ENCODE results near the gene CXXC1. TPM values are rescaled to one million over a fixed set of nuclear protein-coding genes. Genes with fewer than 3 reads are reported as not detected.

CXXC1 gene
- total RNA-seq, 1 donor from 2014 or later: 60.2 TPM

- ATAC-seq: no peak
- H3K27ac ChIP-seq: no peak overlapping the region
- TF ChIP-seq, protein P1, sequence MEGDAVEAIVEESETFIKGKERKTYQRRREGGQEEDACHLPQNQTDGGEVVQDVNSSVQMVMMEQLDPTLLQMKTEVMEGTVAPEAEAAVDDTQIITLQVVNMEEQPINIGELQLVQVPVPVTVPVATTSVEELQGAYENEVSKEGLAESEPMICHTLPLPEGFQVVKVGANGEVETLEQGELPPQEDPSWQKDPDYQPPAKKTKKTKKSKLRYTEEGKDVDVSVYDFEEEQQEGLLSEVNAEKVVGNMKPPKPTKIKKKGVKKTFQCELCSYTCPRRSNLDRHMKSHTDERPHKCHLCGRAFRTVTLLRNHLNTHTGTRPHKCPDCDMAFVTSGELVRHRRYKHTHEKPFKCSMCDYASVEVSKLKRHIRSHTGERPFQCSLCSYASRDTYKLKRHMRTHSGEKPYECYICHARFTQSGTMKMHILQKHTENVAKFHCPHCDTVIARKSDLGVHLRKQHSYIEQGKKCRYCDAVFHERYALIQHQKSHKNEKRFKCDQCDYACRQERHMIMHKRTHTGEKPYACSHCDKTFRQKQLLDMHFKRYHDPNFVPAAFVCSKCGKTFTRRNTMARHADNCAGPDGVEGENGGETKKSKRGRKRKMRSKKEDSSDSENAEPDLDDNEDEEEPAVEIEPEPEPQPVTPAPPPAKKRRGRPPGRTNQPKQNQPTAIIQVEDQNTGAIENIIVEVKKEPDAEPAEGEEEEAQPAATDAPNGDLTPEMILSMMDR (IDR thresholded peaks at IDR 0.05): no peak
- no peaks in the 10 kb centered on the region for H3K9me3 ChIP-seq
- intact Hi-C loops (cut with DNase I): no loop called here
- DNase-seq: no peak
- H3K27me3 ChIP-seq (ENCODE audit: low read depth): no peaks in the 10 kb centered on the region
- H3K4me3 ChIP-seq: no peak overlapping the region
- peaks cover 21% of the 10 kb centered on the region for H3K4me1 ChIP-seq
- H3K36me3 ChIP-seq: peaks cover 90% of the 10 kb centered on the region
Measured at GRCh38 chr18:50275503-50276036, 11.9 kb downstream of the CXXC1 start.

DNA sequence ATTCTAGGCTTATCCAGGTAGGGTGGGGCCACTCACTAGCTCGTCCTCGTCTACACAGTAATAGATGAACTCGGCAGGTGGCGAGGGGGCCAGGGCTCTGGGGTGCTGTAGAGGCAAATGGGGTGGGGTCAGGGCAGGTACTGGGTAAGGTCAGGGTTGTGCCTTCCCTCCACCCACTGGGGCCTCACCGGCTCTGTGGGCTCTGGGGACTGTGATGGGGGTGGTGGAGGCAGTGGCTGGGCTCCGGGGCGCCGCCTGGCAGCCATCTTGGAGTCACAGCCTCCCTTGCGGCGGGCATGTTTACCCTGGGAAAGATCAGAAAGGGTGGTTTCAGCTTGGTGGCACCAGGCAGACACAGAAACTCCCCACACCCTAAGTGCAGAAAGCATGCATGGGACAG, 12.6 kb downstream of the CXXC1 start:
- intact Hi-C loops (cut with DNase I): no loop called here
- TF ChIP-seq, protein P1 (IDR thresholded peaks at IDR 0.05): no peak
- no peaks in the 10 kb centered on the region for H3K9me3 ChIP-seq
- H3K27ac ChIP-seq: no peak overlapping the region
- no peak overlapping the region for H3K4me3 ChIP-seq
- H3K36me3 ChIP-seq: peaks cover 96% of the 10 kb centered on the region
- peaks cover 15% of the 10 kb centered on the region for H3K4me1 ChIP-seq
- H3K27me3 ChIP-seq (ENCODE audit: low read depth): no peaks in the 10 kb centered on the region
- DNase-seq: no peak
- no peak for ATAC-seq

GRCh38 chr18:50274044-50274442, 13.4 kb downstream of the CXXC1 start:
- TF ChIP-seq, protein P1 (IDR thresholded peaks at IDR 0.05): no peak
- ATAC-seq (no peak), DNase-seq (no peak)
- Histone ChIP-seq H3K4me3 (no peak overlapping the region), H3K27me3 (ENCODE audit: low read depth) (no peaks in the 10 kb centered on the region), H3K4me1 (peaks cover 6% of the 10 kb centered on the region), H3K9me3 (no peaks in the 10 kb centered on the region), H3K36me3 (peaks cover 97% of the 10 kb centered on the region), H3K27ac (no peak overlapping the region)
- intact Hi-C loops (cut with DNase I): no loop called here

- TF ChIP-seq, protein P1 (IDR thresholded peaks at IDR 0.05): no peak
- Histone ChIP-seq H3K27ac (no peak overlapping the region), H3K4me1 (no peaks in the 10 kb centered on the region), H3K36me3 (peaks cover 95% of the 10 kb centered on the region), H3K9me3 (no peaks in the 10 kb centered on the region), H3K4me3 (no peak overlapping the region), H3K27me3 (ENCODE audit: low read depth) (no peaks in the 10 kb centered on the region)
- DNase-seq: no peak
- no peak for ATAC-seq
- intact Hi-C loops (cut with DNase I): no loop called here
Measured at GRCh38 chr18:50273203-50274043, 14.1 kb downstream of the CXXC1 start.

- no peak overlapping the region for H3K27ac ChIP-seq
- TF ChIP-seq, protein P1 (IDR thresholded peaks at IDR 0.05): no peak
- H3K4me3 ChIP-seq: no peak overlapping the region
- H3K36me3 ChIP-seq: peaks cover 88% of the 10 kb centered on the region
- H3K9me3 ChIP-seq: no peaks in the 10 kb centered on the region
- intact Hi-C loops (cut with DNase I): no loop called here
- DNase-seq (no peak), ATAC-seq (no peak)
- H3K4me1 ChIP-seq: peaks cover 5% of the 10 kb centered on the region
- H3K27me3 ChIP-seq (ENCODE audit: low read depth): no peaks in the 10 kb centered on the region
Measured at GRCh38 chr18:50272568-50272967, 14.9 kb downstream of the CXXC1 start.
